Activated naive CD8-positive, alpha-beta T cell treated with anti-CD3 and anti-CD28 coated beads, Interleukin-2, amount 50 U/mL, for 24 hours (primary cell): ENCODE measurements around the gene CCDC138.

Source experiments
- ATAC-seq: fragments of 150-1000 bp; cut with Tn5 transposase; one replicate; pipeline ENCODE4 v1.10.0; 2021
- DNase-seq: peaks from one replicate; pipeline ENCODE4 v3.0.0; 2021
- H3K27ac Mint-ChIP-seq: one replicate; pipeline ENCODE4 v1.8.0; 2021; ENCODE audit warnings: mild to moderate bottlenecking, mixed read lengths
- H3K27me3 Mint-ChIP-seq: one replicate; pipeline ENCODE4 v1.8.0; 2021; ENCODE audit warnings: mixed read lengths
- H3K36me3 Mint-ChIP-seq: one replicate; pipeline ENCODE4 v1.8.0; 2021; ENCODE audit warnings: low read depth, mixed read lengths
- H3K4me1 Mint-ChIP-seq: one replicate; pipeline ENCODE4 v1.8.0; 2021; ENCODE audit warnings: mixed read lengths
- H3K4me3 Mint-ChIP-seq: one replicate; pipeline ENCODE4 v1.8.0; 2021; ENCODE audit warnings: mild to moderate bottlenecking, moderate library complexity, mixed read lengths
- H3K9me3 Mint-ChIP-seq: one replicate; pipeline ENCODE4 v1.8.0; 2021; ENCODE audit warnings: mixed read lengths

CCDC138 gene

GRCh38 chr2:108911807-108912628, 125.4 kb downstream of the CCDC138 start:
- Mint-ChIP-seq H3K27me3 (no peaks in the 10 kb centered on the region), H3K27ac (no peak overlapping the region)
- no peak for ATAC-seq

GRCh38 chr2:108912629-108912902, 126.0 kb downstream of the CCDC138 start:
- Mint-ChIP-seq H3K4me1 (no peaks in the 10 kb centered on the region), H3K4me3 (no peak overlapping the region), H3K27ac (no peak overlapping the region), H3K9me3 (no peaks in the 10 kb centered on the region), H3K36me3 (no peaks in the 10 kb centered on the region), H3K27me3 (no peaks in the 10 kb centered on the region)
- ATAC-seq (no peak), DNase-seq (no peak)

More at GRCh38 chr2:108911807-108912628, 125.4 kb downstream of the CCDC138 start:
- no peak for DNase-seq
- H3K4me1 Mint-ChIP-seq = no peaks in the 10 kb centered on the region
- H3K9me3 Mint-ChIP-seq = no peaks in the 10 kb centered on the region
- H3K36me3 Mint-ChIP-seq = no peaks in the 10 kb centered on the region
- no peak overlapping the region for H3K4me3 Mint-ChIP-seq

GRCh38 chr2:108916122-108916795, 129.7 kb downstream of the CCDC138 start:
- no peaks in the 10 kb centered on the region for H3K36me3 Mint-ChIP-seq
- ATAC-seq = no peak
- no peaks in the 10 kb centered on the region for H3K9me3 Mint-ChIP-seq
- H3K27ac Mint-ChIP-seq = no peak overlapping the region
- DNase-seq = no peak
- no peaks in the 10 kb centered on the region for H3K4me1 Mint-ChIP-seq
- no peak overlapping the region for H3K4me3 Mint-ChIP-seq
- no peaks in the 10 kb centered on the region for H3K27me3 Mint-ChIP-seq

- DNase-seq = no peak
- no peaks in the 10 kb centered on the region for H3K36me3 Mint-ChIP-seq
- H3K4me1 Mint-ChIP-seq = no peaks in the 10 kb centered on the region
- no peak for ATAC-seq
- H3K9me3 Mint-ChIP-seq = no peaks in the 10 kb centered on the region
- no peak overlapping the region for H3K27ac Mint-ChIP-seq
- no peaks in the 10 kb centered on the region for H3K27me3 Mint-ChIP-seq
- H3K4me3 Mint-ChIP-seq = no peak overlapping the region
Observed at GRCh38 chr2:108916796-108917421, 130.3 kb downstream of the CCDC138 start.

GRCh38 chr2:108917526-108917925, 131.0 kb downstream of the CCDC138 start:
- Mint-ChIP-seq H3K9me3 (no peaks in the 10 kb centered on the region), H3K27ac (no peak overlapping the region), H3K4me1 (no peaks in the 10 kb centered on the region), H3K4me3 (no peak overlapping the region), H3K27me3 (no peaks in the 10 kb centered on the region), H3K36me3 (no peaks in the 10 kb centered on the region)
- no peak for ATAC-seq
- no peak for DNase-seq

GRCh38 chr2:108918156-108918874, 131.7 kb downstream of the CCDC138 start:
- ATAC-seq (no peak), DNase-seq (no peak)
- Mint-ChIP-seq H3K27me3 (no peaks in the 10 kb centered on the region), H3K27ac (no peak overlapping the region), H3K36me3 (no peaks in the 10 kb centered on the region), H3K9me3 (no peaks in the 10 kb centered on the region), H3K4me3 (no peak overlapping the region), H3K4me1 (no peaks in the 10 kb centered on the region)

- no peak overlapping the region for H3K27ac Mint-ChIP-seq
- H3K36me3 Mint-ChIP-seq = no peaks in the 10 kb centered on the region
- no peaks in the 10 kb centered on the region for H3K27me3 Mint-ChIP-seq
- H3K9me3 Mint-ChIP-seq = no peaks in the 10 kb centered on the region
- no peak overlapping the region for H3K4me3 Mint-ChIP-seq
- no peaks in the 10 kb centered on the region for H3K4me1 Mint-ChIP-seq
- DNase-seq (no peak), ATAC-seq (no peak)
Observed at GRCh38 chr2:108918941-108919341, 132.4 kb downstream of the CCDC138 start.

GRCh38 chr2:108919571-108920373, 133.2 kb downstream of the CCDC138 start:
- Mint-ChIP-seq H3K9me3 (no peaks in the 10 kb centered on the region), H3K27me3 (no peaks in the 10 kb centered on the region), H3K4me1 (no peaks in the 10 kb centered on the region), H3K27ac (no peak overlapping the region), H3K4me3 (no peak overlapping the region), H3K36me3 (no peaks in the 10 kb centered on the region)
- no peak for ATAC-seq
- no peak for DNase-seq

- Mint-ChIP-seq H3K4me1 (no peaks in the 10 kb centered on the region), H3K27ac (no peak overlapping the region), H3K27me3 (no peaks in the 10 kb centered on the region), H3K9me3 (no peaks in the 10 kb centered on the region), H3K36me3 (no peaks in the 10 kb centered on the region), H3K4me3 (no peak overlapping the region)
- no peak for ATAC-seq
- DNase-seq = no peak
Observed at GRCh38 chr2:108920686-108921085, 134.1 kb downstream of the CCDC138 start.

- Mint-ChIP-seq H3K36me3 (no peaks in the 10 kb centered on the region), H3K4me1 (no peaks in the 10 kb centered on the region), H3K9me3 (no peaks in the 10 kb centered on the region), H3K27ac (no peak overlapping the region), H3K4me3 (no peak overlapping the region), H3K27me3 (no peaks in the 10 kb centered on the region)
- DNase-seq (no peak), ATAC-seq (no peak)
Observed at GRCh38 chr2:108921096-108922030, 134.8 kb downstream of the CCDC138 start.

- H3K4me3 Mint-ChIP-seq = no peak overlapping the region
- H3K9me3 Mint-ChIP-seq = no peaks in the 10 kb centered on the region
- H3K27ac Mint-ChIP-seq = no peak overlapping the region
- H3K36me3 Mint-ChIP-seq = no peaks in the 10 kb centered on the region
- DNase-seq (no peak), ATAC-seq (no peak)
- no peaks in the 10 kb centered on the region for H3K27me3 Mint-ChIP-seq
- no peaks in the 10 kb centered on the region for H3K4me1 Mint-ChIP-seq
Observed at GRCh38 chr2:108922141-108922915, 135.8 kb downstream of the CCDC138 start.

GRCh38 chr2:108923019-108923700, 136.6 kb downstream of the CCDC138 start:
- H3K36me3 Mint-ChIP-seq = no peaks in the 10 kb centered on the region
- no peak overlapping the region for H3K4me3 Mint-ChIP-seq
- ATAC-seq (no peak), DNase-seq (no peak)
- H3K27me3 Mint-ChIP-seq = no peaks in the 10 kb centered on the region
- H3K4me1 Mint-ChIP-seq = no peaks in the 10 kb centered on the region
- no peaks in the 10 kb centered on the region for H3K9me3 Mint-ChIP-seq
- no peak overlapping the region for H3K27ac Mint-ChIP-seq
